Thoracic aorta (tissue), 2 donors: ENCODE data around the gene KRTAP9-1. TPM values are rescaled to one million over a fixed set of nuclear protein-coding genes. Genes with fewer than 3 reads are reported as not detected.
"Not testable (repeated sequence)": the region's sequence is repeated elsewhere in the genome, so short reads cannot be mapped to it uniquely, and the experiment has no call there.

Experiments
- ATAC-seq: fragments of 150-250 bp; one replicate; pipeline ENCODE4 v1.8.0; 2017; ENCODE audit warnings: low read depth; ENCODE audit not compliant: insufficient number of reproducible peaks, low FRiP score
- DNase-seq: peaks from one replicate; pipeline ENCODE4 v3.0.0-alpha.2; 2020; ENCODE audit warnings: low spot score
- H3K27ac ChIP-seq, 2 donors: fragments of 200-600 bp; sonication (generic); 1 replicate in 1 of 2; 2 replicates in 1 of 2; pipeline ENCODE4 v1.5.1; 2016; ENCODE audit warnings: mild to moderate bottlenecking in 2 of 2, moderate library complexity in 2 of 2
- H3K27me3 ChIP-seq: fragments of 200-600 bp; sonication (generic); replicated peaks from 2 replicates; pipeline ENCODE4 v1.6.0; 2016; ENCODE audit warnings: mild to moderate bottlenecking; ENCODE audit not compliant: insufficient read depth
- H3K36me3 ChIP-seq: fragments of 200-600 bp; sonication (generic); one replicate; pipeline ENCODE4 v1.5.1; 2016
- H3K4me1 ChIP-seq, 2 donors: fragments of 200-600 bp; sonication (generic); 1 replicate in 1 of 2; 2 replicates in 1 of 2; pipeline versions ENCODE4 v1.5.1 to v1.6.0; 2016; ENCODE audit warnings: low read depth in 2 of 2, mild to moderate bottlenecking in 1 of 2; ENCODE audit not compliant: control insufficient read depth in 1 of 2
- H3K4me3 ChIP-seq: fragments of 200-600 bp; sonication (generic); 2 replicates; pipeline ENCODE4 v1.5.1; 2016; ENCODE audit warnings: mild to moderate bottlenecking
- H3K9me3 ChIP-seq: fragments of 200-600 bp; sonication (generic); 2 replicates; pipeline ENCODE4 v1.5.1; 2016
- CTCF ChIP-seq: fragments of 200-600 bp; sonication (generic); IDR thresholded peaks from one replicate; pipeline ENCODE4 v1.5.1; 2019; ENCODE audit warnings: antibody characterized with exemption
- total RNA-seq, 2 donors: library from RNA; depleted of rRNA; stranded (reverse); fragments of >200 nt; gene quantifications; one replicate each; pipeline versions ENCODE4 v1.1.0 to v1.2.3, GENCODE V29; 2016

The KRTAP9-1 gene
- total RNA-seq, 2 donors from 2014 or later = not detected

- TF ChIP-seq CTCF = no peak
- ATAC-seq = no peak
- Histone ChIP-seq H3K36me3 (no peaks in the 10 kb centered on the region), H3K4me1 (no peaks in the 10 kb centered on the region), H3K4me3 (no peak overlapping the region), H3K27ac (no peak overlapping the region), H3K9me3 (no peaks in the 10 kb centered on the region), H3K27me3 (no peaks in the 10 kb centered on the region)
- no peak for DNase-seq
Observed at GRCh38 chr17:41153856-41154255, 35.8 kb upstream of the KRTAP9-1 start.

- H3K27ac ChIP-seq, H3K36me3 ChIP-seq, H3K4me3 ChIP-seq, DNase-seq, H3K27me3 ChIP-seq, H3K9me3 ChIP-seq, ATAC-seq, H3K4me1 ChIP-seq: not testable (repeated sequence)
Observed at GRCh38 chr17:41160190-41160589, 29.5 kb upstream of the KRTAP9-1 start.

GRCh38 chr17:41160648-41161047 is 29.0 kb upstream of the KRTAP9-1 start, which contains the start of gene KRTAP4-4:
Gene KRTAP4-4 (minus strand): TSS chr17:41160748. CDS start chr17:41160691, 57 bp downstream.
- no peak for ATAC-seq
- no peak for TF ChIP-seq CTCF

GRCh38 chr17:41163828-41164227 is 25.9 kb upstream of the KRTAP9-1 start:
- H3K36me3 ChIP-seq = no peaks in the 10 kb centered on the region
- no peak for ATAC-seq
- no peak for TF ChIP-seq CTCF

More at GRCh38 chr17:41160648-41161047, 29.0 kb upstream of the KRTAP9-1 start, which contains the start of gene KRTAP4-4:
- H3K27me3 ChIP-seq = no peaks in the 10 kb centered on the region
- DNase-seq = no peak
- H3K4me1 ChIP-seq = no peaks in the 10 kb centered on the region
- H3K27ac ChIP-seq = no peak within 1 kb of the TSS
- no peaks in the 10 kb centered on the region for H3K9me3 ChIP-seq
- H3K4me3 ChIP-seq = no peak within 1 kb of the TSS
- no peaks in the 10 kb centered on the region for H3K36me3 ChIP-seq

GRCh38 chr17:41167561-41167960 is 22.1 kb upstream of the KRTAP9-1 start:
- ATAC-seq (no peak), DNase-seq (no peak)
- H3K4me3 ChIP-seq = no peak overlapping the region
- no peaks in the 10 kb centered on the region for H3K4me1 ChIP-seq
- H3K36me3 ChIP-seq = no peaks in the 10 kb centered on the region
- H3K9me3 ChIP-seq = no peaks in the 10 kb centered on the region
- no peaks in the 10 kb centered on the region for H3K27me3 ChIP-seq
- no peak overlapping the region for H3K27ac ChIP-seq
- no peak for TF ChIP-seq CTCF

More at GRCh38 chr17:41163828-41164227, 25.9 kb upstream of the KRTAP9-1 start:
- Histone ChIP-seq H3K9me3 (no peaks in the 10 kb centered on the region), H3K4me3 (no peak overlapping the region), H3K27ac (no peak overlapping the region), H3K27me3 (no peaks in the 10 kb centered on the region), H3K4me1 (no peaks in the 10 kb centered on the region)
- no peak for DNase-seq

GRCh38 chr17:41168121-41168520 is 21.6 kb upstream of the KRTAP9-1 start, which contains the start of gene KRTAP4-3:
Gene KRTAP4-3 (minus strand): TSS chr17:41168221. CDS start chr17:41168172, 49 bp downstream.
- Histone ChIP-seq H3K27me3 (no peaks in the 10 kb centered on the region), H3K4me1 (no peaks in the 10 kb centered on the region), H3K36me3 (no peaks in the 10 kb centered on the region), H3K9me3 (no peaks in the 10 kb centered on the region), H3K4me3 (no peak within 1 kb of the TSS), H3K27ac (no peak within 1 kb of the TSS)
- no peak for ATAC-seq
- DNase-seq = no peak
- no peak for TF ChIP-seq CTCF
